WTC11 (cell line): ENCODE data around the gene FUT6.

ENCODE experiments used
- GABPB1 ChIP-seq: sonication (generic); formaldehyde crosslinking; IDR thresholded peaks from 2 replicates; pipeline ENCODE4 v1.8.1; 2023; ENCODE audit warnings: mild to moderate bottlenecking, missing genetic modification reagents
- JUN ChIP-seq: sonication (generic); formaldehyde crosslinking; IDR thresholded peaks from 2 replicates; pipeline ENCODE4 v1.8.0; 2023; ENCODE audit warnings: mild to moderate bottlenecking, missing genetic modification reagents
- NR1H2 ChIP-seq: sonication (generic); formaldehyde crosslinking; IDR thresholded peaks from 2 replicates; pipeline ENCODE4 v1.9.0; 2021; ENCODE audit warnings: mild to moderate bottlenecking, moderate library complexity, missing genetic modification reagents
- RELA ChIP-seq: sonication (generic); formaldehyde crosslinking; IDR thresholded peaks from 2 replicates; pipeline ENCODE4 v1.8.1; 2022; ENCODE audit warnings: missing genetic modification reagents, mild to moderate bottlenecking, borderline replicate concordance
- SP1 ChIP-seq: sonication (generic); formaldehyde crosslinking; conservative IDR thresholded peaks from 2 replicates; pipeline ENCODE4 v1.8.1; 2022; ENCODE audit warnings: missing genetic modification reagents
- TP53 ChIP-seq: sonication (generic); formaldehyde crosslinking; IDR thresholded peaks from 2 replicates; pipeline ENCODE4 v1.8.1; 2023; ENCODE audit warnings: mild to moderate bottlenecking, missing genetic modification reagents
- ZBTB21 ChIP-seq: sonication (generic); formaldehyde crosslinking; IDR thresholded peaks from 2 replicates; pipeline ENCODE4 v1.8.1; 2023; ENCODE audit warnings: mild to moderate bottlenecking, missing genetic modification reagents, borderline replicate concordance
- ZNF671 ChIP-seq: fragments of 250-450 bp; sonication (Bioruptor Pico); IDR thresholded peaks from 2 replicates; pipeline ENCODE4 v1.8.0; 2021; ENCODE audit warnings: mild to moderate bottlenecking
- TF ChIP-seq, protein P1 (sequence below): sonication (generic); formaldehyde crosslinking; IDR thresholded peaks from 2 replicates; pipeline ENCODE4 v1.8.1; 2023; ENCODE audit warnings: mild to moderate bottlenecking, missing genetic modification reagents, moderate library complexity
- TF ChIP-seq, protein P2 (sequence below): sonication (generic); formaldehyde crosslinking; IDR thresholded peaks from 2 replicates; pipeline ENCODE4 v1.8.1; 2022; ENCODE audit warnings: low read depth, mild to moderate bottlenecking, moderate library complexity, missing genetic modification reagents, borderline replicate concordance
- TF ChIP-seq, protein P3 (sequence below): sonication (generic); formaldehyde crosslinking; IDR thresholded peaks from 2 replicates; pipeline ENCODE4 v1.8.1; 2023; ENCODE audit warnings: mild to moderate bottlenecking, missing genetic modification reagents, borderline replicate concordance
- TF ChIP-seq, protein P4 (sequence below): fragments of 200-600 bp; IDR thresholded peaks from 2 replicates; pipeline ENCODE4 v1.8.0; 2022; ENCODE audit warnings: antibody characterized with exemption
- TF ChIP-seq, protein P5 (sequence below): sonication (generic); formaldehyde crosslinking; IDR thresholded peaks from 2 replicates; pipeline ENCODE4 v1.8.0; 2022; ENCODE audit warnings: mild to moderate bottlenecking, missing genetic modification reagents
- TF ChIP-seq, protein P6 (sequence below): fragments of 250-450 bp; sonication (Bioruptor Pico); IDR thresholded peaks from 2 replicates; pipeline ENCODE4 v1.8.0; 2021; ENCODE audit warnings: mild to moderate bottlenecking

DNA sequence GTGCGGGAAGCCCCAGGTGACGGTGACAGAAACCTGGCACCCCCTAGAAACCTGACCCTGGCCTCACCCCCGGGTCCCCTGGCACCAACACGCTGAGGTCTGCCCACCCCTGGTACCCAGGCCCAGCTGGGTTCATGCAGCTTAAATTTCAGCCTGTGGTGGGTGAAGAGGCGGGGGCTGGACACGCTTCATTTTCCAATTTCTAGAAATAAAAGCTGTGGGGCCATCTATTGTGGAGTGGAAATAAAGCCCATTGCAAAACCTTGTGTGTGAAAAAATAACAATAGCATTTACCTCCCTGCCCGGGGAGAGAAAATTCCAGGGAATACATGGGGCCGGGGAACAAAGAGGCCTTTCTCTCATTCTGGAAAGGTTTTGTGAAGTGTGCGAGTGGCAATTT, 38.4 kb upstream of the FUT6 start:
- TF ChIP-seq, protein P1, sequence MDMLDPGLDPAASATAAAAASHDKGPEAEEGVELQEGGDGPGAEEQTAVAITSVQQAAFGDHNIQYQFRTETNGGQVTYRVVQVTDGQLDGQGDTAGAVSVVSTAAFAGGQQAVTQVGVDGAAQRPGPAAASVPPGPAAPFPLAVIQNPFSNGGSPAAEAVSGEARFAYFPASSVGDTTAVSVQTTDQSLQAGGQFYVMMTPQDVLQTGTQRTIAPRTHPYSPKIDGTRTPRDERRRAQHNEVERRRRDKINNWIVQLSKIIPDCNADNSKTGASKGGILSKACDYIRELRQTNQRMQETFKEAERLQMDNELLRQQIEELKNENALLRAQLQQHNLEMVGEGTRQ (CRISPR knock-in tag) = no peak
- TF ChIP-seq GABPB1 (CRISPR knock-in tag) (no peak), SP1 (no peak), JUN (CRISPR knock-in tag) (no peak), ZBTB21 (CRISPR knock-in tag) (no peak), RELA (CRISPR knock-in tag) (no peak), NR1H2 (no peak), TP53 (no peak), ZNF671 (no peak)
- TF ChIP-seq, protein P2, sequence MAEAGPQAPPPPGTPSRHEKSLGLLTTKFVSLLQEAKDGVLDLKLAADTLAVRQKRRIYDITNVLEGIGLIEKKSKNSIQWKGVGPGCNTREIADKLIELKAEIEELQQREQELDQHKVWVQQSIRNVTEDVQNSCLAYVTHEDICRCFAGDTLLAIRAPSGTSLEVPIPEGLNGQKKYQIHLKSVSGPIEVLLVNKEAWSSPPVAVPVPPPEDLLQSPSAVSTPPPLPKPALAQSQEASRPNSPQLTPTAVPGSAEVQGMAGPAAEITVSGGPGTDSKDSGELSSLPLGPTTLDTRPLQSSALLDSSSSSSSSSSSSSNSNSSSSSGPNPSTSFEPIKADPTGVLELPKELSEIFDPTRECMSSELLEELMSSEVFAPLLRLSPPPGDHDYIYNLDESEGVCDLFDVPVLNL (CRISPR knock-in tag) = no peak
- TF ChIP-seq, protein P3, sequence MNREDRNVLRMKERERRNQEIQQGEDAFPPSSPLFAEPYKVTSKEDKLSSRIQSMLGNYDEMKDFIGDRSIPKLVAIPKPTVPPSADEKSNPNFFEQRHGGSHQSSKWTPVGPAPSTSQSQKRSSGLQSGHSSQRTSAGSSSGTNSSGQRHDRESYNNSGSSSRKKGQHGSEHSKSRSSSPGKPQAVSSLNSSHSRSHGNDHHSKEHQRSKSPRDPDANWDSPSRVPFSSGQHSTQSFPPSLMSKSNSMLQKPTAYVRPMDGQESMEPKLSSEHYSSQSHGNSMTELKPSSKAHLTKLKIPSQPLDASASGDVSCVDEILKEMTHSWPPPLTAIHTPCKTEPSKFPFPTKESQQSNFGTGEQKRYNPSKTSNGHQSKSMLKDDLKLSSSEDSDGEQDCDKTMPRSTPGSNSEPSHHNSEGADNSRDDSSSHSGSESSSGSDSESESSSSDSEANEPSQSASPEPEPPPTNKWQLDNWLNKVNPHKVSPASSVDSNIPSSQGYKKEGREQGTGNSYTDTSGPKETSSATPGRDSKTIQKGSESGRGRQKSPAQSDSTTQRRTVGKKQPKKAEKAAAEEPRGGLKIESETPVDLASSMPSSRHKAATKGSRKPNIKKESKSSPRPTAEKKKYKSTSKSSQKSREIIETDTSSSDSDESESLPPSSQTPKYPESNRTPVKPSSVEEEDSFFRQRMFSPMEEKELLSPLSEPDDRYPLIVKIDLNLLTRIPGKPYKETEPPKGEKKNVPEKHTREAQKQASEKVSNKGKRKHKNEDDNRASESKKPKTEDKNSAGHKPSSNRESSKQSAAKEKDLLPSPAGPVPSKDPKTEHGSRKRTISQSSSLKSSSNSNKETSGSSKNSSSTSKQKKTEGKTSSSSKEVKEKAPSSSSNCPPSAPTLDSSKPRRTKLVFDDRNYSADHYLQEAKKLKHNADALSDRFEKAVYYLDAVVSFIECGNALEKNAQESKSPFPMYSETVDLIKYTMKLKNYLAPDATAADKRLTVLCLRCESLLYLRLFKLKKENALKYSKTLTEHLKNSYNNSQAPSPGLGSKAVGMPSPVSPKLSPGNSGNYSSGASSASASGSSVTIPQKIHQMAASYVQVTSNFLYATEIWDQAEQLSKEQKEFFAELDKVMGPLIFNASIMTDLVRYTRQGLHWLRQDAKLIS (CRISPR knock-in tag) = no peak
- TF ChIP-seq, protein P4, sequence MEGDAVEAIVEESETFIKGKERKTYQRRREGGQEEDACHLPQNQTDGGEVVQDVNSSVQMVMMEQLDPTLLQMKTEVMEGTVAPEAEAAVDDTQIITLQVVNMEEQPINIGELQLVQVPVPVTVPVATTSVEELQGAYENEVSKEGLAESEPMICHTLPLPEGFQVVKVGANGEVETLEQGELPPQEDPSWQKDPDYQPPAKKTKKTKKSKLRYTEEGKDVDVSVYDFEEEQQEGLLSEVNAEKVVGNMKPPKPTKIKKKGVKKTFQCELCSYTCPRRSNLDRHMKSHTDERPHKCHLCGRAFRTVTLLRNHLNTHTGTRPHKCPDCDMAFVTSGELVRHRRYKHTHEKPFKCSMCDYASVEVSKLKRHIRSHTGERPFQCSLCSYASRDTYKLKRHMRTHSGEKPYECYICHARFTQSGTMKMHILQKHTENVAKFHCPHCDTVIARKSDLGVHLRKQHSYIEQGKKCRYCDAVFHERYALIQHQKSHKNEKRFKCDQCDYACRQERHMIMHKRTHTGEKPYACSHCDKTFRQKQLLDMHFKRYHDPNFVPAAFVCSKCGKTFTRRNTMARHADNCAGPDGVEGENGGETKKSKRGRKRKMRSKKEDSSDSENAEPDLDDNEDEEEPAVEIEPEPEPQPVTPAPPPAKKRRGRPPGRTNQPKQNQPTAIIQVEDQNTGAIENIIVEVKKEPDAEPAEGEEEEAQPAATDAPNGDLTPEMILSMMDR = no peak
- TF ChIP-seq, protein P5, sequence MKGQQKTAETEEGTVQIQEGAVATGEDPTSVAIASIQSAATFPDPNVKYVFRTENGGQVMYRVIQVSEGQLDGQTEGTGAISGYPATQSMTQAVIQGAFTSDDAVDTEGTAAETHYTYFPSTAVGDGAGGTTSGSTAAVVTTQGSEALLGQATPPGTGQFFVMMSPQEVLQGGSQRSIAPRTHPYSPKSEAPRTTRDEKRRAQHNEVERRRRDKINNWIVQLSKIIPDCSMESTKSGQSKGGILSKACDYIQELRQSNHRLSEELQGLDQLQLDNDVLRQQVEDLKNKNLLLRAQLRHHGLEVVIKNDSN = no peak
- TF ChIP-seq, protein P6, sequence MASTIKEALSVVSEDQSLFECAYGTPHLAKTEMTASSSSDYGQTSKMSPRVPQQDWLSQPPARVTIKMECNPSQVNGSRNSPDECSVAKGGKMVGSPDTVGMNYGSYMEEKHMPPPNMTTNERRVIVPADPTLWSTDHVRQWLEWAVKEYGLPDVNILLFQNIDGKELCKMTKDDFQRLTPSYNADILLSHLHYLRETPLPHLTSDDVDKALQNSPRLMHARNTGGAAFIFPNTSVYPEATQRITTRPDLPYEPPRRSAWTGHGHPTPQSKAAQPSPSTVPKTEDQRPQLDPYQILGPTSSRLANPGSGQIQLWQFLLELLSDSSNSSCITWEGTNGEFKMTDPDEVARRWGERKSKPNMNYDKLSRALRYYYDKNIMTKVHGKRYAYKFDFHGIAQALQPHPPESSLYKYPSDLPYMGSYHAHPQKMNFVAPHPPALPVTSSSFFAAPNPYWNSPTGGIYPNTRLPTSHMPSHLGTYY = no peak
